GM21526 (cell line): ENCODE measurements around the gene TBCE.

ENCODE experiments used
- ATAC-seq: cut with Tn5 transposase; IDR thresholded peaks from one replicate; pipeline ENCODE4 v1.9.1; 2021; ENCODE audit warnings: moderate library complexity; ENCODE audit not compliant: unreplicated experiment, low FRiP score

Gene TBCE

DNA sequence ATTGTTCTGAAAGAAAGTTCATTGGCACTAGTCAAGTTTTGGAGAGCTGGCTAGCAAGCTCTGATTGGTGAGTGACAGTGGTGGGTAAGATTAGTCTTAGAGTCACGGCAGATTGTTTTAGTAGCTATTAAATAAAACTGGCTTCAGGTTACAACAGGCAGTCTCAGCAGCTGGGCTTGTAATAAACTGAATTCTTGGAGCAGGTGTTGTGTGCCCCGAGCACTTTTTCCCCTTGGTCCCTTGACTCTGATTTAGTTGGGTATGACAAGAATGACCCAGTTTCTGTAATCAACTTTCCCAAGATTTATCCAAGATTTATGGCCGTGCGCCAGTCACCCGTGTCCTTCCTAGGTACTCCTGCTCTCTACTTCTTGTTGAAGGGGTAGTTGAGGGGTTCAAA, 40.2 kb downstream of the TBCE start:
- ATAC-seq, result no peak

DNA sequence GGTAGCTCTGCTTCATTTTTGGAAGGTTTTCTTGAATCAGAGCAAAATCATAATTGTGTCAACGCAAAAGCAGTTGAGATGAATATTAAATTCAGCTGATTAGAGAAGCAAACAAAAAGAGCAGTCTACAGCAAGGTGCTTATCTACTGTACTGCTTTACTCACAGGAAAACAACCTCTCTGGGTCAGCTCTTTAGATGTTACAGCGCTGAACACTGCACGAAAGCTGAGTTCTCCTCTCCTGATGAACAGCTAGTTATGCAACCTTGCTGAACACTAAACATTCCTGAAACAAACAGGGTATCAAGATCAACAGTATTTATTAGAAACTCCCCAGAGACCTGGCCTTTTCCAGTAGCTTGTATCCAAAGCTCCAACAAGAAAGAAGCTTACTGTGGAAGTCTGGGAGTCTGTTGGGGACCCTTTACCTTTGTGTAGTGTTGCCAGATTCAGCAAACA, 41.3 kb downstream of the TBCE start:
- ATAC-seq, result no peak

DNA sequence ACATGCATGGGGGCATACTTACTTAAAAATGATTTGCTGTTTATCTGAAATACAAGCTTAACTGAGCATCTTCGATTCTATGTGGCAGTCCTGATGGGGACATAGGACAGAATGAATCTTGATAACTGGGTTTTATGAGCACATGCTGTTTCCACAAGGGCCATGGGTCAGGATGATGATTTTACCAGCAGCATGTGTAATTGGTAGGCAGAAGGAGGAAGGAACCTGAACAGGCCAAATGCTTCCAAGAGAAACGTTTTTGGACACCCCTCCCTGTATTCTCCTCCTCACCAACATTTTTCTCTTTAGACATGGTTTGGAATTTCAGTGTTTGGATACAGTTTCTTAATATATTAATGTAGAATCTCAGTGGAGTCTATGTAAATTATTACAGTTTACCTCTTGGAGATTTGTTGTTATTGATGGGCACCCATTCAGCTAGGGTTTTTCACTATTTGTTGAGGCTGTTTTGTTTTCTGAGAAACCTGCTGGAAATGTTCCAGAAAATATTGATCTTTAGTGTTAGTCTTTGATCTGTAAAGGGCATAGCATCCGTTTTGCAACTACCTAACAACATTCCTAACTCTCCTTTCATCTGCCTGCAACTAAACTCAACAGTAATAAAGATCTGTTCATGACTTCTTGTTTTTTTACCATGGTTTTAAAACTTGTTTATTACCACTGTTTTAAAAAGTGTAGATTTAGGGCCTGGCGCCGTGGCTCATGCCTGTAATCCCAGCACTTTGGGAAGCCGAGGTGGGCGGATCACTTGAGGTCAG, 42.0 kb downstream of the TBCE start:
- ATAC-seq, result no peak

DNA sequence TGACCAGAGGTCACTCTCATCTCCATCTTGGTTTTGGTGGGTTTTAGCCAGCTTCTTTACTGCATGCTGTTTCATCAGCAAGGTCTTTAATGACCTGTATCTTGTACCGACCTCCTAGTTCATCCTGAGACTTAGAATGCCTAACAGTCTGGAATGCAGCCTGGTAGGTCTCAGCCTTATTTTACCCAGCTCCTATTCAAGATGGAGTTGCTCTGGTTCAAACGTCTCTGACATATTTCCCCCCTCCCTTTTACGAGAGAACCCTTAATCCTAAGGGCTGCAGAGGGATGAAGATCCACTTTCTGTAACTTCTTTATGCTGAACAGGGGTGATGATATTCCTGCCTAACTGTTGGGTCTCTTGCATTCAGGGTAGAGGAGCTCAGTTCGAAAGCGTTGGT, 43.2 kb downstream of the TBCE start:
- no peak for ATAC-seq

DNA sequence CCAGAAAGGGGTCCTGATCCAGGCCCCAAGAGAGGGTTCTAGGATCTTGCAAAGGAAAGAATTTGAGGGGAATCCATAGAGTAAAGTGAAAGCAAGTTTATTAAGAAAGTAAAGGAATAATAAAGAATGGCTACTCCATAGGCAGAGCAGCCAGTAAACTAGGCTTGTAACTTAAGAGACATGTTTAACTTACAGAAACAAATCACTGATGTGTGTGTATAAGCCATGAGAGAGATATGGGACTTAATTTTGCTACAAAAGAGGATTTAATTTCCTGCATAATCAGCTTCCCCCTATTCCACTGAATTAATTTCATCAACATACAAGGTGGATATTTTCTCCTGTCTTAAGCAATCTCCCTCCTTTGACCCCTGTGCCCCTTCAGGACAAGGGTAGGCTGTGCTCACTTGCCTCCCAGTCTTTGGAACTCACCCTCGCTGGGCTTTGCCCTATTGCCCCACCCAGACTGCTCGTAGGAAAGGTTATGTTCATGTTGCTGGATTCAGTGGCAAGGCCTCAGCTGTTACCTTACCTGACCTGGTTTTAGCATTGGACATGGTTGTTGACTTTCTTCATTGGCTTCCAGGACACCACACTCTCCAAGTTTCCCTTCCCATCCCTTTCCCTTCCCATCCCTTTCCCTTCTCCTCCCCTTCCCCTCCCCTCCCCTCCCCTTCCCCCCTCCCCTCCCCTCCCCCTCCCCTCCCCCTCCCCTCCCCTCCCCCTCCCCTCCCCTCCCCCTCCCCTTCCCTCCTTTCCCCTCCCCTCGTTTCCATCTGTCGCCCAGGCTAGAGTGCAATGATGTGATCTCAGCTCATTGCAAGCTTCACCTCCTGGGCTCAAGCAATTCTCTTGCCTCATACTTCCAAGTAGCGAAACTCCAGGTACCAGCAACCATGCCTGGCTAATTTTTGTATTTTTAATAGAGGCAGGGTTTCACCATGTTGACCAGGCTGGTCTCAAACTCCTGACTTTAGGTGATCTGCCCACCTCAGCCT, 44.6 kb downstream of the TBCE start:
- ATAC-seq, result no peak

DNA sequence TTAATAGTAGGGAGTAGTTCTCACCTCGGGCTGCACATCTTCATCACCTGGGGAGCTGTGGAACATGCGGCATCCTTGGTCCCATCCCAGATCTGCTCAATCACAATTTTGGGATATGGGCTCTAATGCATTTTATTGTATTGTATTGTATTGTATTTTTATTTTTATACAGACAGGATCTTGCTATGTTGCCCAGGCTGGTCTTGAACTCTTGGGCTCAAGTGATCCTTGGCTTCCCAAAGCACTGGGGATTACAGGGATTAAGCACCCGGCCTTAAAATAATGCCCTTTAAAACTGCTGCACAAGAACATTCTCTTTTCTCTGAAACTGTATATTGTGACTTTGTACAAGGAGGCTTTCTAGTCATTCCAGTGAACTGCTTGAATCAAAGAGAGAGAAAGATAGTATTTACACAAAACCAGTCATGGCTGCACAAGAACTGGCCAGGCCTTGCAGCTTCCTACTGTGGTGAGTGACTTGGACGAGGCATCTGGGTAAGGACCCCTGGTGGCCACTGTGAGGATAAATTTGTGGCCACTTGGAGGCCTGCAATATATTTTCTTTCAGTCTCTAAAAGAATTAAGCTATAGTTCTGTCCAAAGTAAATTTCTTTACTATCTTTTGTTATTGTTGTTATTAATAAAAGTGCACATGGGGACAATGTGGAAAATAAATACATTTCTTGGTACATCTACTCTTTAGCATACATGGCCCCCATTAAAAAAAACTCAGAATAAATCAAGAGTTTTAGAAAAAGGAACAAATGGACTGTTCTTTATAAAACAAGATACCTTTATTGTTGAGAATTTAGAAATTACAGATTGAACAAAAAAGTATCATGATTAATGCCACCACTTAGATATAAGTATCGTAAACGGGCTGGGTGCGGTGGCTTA, 48.0 kb downstream of the TBCE start:
- no peak for ATAC-seq

DNA sequence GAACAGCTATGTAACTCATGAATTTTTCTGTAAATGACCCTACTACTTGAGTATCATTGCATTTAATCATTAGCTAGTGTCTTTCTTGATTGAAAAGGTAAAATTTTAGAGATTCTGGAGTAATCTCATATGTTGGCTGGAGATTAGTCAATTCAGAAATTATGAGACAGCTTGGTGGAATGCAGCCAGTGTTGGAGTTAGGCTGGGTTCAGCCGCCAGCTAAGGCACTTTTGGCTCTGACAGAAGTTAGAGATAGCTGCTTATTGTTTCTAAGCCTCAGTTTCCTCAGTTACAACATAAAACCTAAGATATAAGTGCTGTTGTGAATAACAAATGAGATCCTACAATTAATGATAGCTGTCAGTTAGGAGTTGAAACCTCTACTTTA, 49.4 kb downstream of the TBCE start:
- no peak for ATAC-seq

DNA sequence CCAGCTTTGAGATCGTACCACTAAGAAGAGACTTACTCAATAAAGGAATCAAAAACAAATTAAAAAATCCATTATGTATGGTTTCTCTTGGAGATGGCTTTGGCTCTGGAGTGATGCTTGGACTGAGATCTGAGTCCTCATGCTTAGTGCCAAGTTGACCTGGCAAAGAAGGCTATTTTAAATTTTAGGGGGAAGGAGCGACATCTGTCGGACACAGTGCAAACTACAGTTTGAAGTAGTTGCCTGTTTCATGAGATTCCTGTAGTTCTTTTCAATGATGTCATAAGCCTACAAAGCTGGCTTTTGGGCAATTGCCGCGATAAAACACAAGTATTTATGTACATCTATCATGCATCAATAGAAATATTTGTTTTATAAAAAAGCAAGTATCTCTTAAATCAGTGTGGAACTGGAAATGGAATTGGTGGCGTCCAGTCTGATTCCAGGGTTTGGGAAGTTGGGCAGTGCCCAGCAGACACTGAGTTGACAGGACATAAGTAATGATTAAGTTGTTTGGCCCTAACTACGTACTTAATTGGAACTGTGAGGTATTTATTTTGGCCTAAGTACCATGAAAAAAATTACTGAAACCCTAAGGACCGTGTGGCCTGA, 50.0 kb downstream of the TBCE start:
- ATAC-seq, result no peak

DNA sequence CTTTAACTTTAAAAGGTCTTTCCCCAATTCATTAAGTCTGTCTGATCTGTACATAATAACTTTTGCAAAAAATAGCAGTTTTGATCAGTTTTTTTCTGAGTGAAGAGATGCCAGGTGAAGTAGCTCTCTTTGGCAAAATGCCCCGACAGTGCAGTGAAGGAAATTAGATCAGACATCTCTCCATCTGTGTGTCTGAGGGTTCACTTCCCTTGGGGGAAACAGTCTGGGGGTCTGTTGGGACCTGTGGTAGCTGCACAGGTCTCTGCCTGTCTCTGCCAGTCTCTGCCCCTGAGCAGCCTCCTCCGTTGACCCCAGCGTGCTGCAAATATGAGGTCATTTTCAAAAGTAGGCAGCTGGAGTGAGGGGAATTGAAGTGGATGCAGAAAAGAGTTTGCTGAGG, 54.5 kb downstream of the TBCE start:
- ATAC-seq, result no peak

DNA sequence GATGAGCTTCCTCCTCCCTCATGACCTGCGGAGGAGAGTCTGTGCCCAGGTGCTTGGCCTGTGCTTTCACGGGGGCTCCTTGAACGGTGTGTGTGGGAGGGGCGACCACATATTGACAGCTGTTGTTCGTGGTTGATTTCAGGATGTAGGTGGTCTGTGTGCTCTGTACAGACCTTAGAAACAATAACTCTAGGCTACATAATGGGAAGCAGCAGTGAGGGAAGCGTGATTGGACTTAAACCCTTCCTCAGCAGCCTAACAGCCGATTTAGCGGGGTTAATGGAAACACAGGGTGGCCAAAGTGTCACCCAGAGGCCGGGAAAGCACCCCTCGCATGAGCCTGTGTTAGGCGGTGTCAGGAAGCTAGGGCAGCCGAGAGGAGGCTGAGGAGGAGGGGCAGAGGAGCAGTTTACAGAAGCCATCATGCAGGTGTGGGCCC, 56.0 kb downstream of the TBCE start:
- no peak for ATAC-seq

DNA sequence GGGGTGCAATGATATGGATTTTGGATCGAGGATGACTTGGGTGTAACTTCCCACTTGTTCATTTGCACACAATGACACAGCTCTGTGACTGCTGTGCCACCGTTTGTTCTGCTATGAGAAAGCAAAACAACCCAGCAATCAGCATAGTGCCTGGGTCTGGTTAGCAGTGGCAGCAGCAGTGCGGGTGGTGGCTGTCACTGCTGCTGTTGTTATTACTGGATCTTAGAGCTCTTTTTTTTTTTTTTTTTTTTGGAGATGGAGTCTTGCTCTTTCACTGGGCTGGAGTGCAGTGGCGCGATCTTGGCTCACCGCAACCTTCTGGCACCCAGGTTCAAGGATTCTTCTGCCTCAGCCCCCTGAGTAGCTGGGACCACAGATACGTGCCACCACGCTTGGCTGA, 56.9 kb downstream of the TBCE start:
- ATAC-seq, result no peak

DNA sequence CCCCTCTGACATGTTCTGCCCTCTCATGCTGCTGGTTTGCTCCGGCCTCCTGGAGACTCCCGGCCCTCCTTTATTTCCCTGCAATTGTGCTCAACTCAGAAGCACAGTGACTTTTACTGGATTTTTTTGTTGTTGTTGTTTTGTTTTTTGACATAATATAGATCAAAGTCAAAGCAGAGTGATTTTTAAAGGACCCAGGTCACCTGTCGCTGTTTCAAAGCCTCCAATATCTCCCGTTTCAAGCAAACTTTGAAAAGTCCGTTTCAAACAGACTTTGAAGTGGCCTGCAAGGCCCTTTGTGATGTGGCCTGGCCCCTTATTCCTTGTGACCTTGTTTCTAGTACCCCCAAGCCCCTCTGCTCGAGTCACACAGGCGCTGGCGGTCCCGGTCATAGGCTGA, 58.1 kb downstream of the TBCE start:
- no peak for ATAC-seq

DNA sequence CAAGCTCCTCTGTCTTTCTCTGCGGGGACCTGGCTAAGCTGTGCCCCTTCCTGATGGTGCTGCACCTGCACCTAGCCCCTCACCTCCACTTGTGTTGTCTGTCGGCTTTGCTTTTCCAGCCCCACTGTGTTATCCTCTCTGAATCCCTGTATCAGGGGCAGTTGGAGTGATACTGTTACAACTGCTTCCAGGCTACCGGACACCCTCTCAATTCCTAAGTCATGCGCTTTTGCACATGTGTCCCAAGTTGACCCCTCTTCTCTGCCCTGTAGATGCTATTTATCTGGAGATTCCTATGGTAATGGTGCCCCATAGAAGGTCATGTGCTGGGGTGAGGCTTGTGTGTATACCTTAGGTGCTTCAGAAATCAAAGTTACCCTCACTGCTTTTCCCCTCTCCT, 58.9 kb downstream of the TBCE start:
- ATAC-seq, result no peak

DNA sequence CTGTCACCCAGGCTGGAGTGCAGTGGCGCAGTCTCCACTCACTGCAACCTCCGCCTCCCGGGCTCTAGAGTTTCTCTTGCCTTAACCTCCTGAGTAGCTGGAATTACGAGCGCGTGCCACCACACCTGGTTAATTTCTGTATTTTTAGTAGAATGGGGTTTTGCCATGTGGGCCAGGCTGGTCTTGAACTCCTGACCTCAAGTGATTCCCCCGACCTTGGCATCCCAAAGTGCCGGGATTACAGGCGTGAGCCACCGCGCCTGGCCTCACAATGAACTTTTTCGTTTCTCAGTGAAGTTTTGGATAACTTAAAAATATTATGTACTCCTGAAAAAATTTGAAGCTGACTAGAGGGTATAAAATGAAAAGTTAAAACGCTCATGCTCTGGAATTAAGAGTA, 59.5 kb downstream of the TBCE start:
- ATAC-seq, result no peak

DNA sequence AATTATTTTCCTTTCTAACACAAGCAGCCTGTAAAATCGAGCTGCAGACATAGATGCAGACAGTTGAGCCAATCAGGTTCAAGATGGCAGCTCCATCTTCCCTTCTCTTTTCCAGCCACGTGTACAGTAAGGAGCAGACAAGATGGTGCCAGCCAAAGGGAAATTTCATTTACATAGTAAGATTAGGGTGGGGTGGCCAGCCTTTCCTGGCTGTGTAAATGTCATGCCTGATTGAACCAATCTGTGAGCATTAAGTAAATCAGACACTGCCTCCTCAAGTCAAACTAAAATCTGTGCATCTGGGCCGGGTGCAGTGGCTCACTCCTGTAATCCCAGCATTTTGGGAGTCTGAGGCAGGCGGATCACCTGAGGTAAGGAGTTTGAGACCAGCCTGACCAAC, 60.2 kb downstream of the TBCE start:
- no peak for ATAC-seq

DNA sequence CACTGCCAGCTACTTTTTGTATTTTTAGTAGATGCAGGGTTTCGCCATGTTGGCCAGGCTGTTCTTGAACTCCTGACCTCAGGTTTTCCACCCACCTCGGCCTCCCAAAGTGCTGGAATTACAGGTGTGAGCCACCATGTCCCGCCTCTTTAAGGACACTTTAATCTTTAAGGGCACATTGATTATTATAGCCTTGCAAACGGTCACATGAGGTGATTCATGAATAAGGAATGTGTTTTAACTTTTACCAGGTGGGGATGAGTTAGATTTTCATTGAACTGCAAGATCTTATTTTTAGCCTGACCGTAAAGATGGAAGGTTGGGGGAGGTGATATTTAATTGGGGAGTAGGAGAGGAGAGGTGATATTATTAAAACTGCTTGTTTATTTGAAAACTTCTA, 61.9 kb downstream of the TBCE start:
- ATAC-seq, result no peak

DNA sequence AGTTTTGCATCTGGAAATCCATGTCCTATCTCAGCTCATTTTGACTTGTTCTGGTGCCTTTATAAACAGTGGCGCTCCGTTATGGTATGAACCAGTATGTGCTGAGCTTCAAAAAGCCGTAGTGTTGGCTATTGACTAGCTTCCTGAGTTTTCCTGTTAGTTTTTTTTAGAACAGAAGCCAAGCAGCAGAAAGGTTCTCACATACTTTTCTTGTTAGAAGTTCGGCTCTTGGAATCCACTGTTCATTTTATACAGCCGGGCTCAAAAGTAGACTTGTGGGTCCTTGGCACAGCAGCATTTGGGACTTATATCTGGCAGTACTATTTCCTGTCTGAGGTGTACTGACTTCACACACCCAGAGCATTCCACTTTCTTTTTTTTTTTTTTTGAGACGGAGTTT, 63.8 kb downstream of the TBCE start:
- ATAC-seq, result no peak

DNA sequence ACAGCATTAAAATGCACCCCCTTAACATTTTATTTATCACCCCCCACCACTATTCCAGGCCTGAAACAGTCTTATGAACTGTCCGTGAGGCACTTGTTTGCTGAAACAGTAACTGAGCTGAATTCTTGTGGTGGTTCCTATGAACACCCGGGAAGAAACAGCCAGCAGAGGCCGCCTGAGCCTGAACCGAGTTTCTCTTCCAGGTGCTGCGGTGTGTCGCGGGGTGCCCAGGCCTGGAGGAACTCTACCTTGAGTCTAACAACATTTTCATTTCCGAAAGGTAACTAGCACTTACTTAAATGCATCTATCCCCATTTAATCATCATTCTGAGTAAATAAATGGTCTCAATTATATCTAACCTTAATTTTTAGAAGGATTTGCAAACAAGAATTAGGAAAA, 66.8 kb downstream of the TBCE start:
- ATAC-seq, result no peak

DNA sequence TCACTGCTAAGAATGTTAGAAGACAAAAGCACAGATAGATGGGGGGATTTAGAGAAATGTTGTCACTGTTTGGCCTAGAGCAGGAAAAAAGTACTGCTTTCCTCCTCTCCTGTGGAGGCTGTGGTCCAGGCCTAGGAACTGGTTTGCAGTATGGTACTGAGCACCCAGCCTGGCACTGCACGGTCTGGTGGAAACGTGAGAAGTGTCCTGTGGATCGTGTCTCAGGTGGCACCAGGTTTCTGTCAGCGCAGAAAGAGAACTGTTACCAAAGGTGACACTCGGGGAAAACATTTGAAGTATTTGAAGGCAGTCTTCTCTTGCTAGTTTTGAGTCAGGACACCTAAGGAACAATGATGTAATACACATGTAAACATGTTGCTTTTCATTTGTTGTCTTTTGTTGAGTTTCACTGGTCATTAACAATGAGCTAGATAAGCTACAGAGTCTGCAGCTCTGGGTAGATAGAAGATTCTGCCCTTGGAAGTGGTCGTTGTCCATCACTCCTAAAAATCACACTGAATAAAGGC, 74.0 kb downstream of the TBCE start:
- no peak for ATAC-seq
